ENCODE measurements around the gene NNAT.
"Not testable (repeated sequence)": the region's sequence is repeated elsewhere in the genome, so short reads cannot be mapped to it uniquely, and the experiment has no call there.

NNAT gene

DNA sequence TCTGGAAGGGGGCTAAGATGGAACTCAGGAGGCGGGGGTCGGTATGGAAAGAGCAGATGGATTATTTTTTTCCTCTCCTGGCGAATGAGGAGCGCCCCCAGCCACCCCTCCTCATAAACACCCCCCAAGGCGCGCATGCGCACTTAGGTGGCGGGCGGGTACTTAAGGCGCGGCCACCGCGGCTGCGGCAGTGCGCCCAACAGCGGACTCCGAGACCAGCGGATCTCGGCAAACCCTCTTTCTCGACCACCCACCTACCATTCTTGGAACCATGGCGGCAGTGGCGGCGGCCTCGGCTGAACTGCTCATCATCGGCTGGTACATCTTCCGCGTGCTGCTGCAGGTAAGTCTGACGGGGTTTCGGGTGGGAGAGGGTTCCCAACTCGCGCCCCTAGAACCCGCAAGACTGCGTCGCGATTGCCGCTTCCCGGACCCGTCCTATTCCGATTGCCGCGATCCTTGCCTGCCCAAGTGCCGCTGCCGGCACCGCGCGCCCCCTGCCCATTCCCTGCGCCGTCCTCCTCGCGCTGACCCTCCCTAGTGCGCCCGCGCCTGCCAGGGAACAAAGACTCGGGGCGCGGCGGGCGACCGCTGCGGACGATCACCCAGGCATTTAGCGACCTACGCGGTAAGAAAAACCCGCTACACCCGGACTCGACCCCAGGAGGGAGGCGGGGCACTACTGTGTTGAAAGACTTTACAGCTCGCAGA, at the start of gene NNAT:
Gene NNAT, plus strand, starts transcription at position 190 of the 711 bp plus-strand sequence. Its CDS starts 82 bp downstream, at position 272.
- DNase-seq (ENCODE audit: low read depth in 2 of 2): no peak

GRCh38 chr20:37471741-37472235, 49.3 kb upstream of the NNAT start:
- DNase-seq (ENCODE audit: low read depth in 2 of 2): no peak

DNA sequence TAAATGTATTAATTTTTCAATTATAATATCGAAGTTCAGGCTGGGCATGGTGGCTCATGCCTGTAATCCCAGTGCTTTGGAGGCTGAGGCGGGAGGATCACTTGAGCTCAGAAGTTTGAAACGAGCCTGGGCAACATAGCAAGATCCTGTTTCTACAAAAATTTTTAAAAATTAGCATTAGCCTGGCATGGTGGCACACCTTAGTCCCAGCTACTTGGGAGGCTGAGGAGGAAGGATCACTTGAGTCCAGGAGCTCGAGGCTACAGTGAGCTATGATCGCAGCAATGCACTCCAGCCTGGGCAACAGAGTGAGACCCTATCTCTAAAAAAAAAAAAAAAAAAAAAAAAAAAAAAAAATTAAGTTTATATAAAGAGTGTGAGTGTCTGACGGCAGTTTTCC, 48.6 kb upstream of the NNAT start:
- not testable (repeated sequence) for DNase-seq (ENCODE audit: low read depth in 2 of 2)

GRCh38 chr20:37473249-37474000, 47.6 kb upstream of the NNAT start:
- no peak for DNase-seq (ENCODE audit: low read depth in 2 of 2)

- DNase-seq (ENCODE audit: low read depth in 2 of 2): no peak
Measured at GRCh38 chr20:37474386-37474785, 46.7 kb upstream of the NNAT start.

DNA sequence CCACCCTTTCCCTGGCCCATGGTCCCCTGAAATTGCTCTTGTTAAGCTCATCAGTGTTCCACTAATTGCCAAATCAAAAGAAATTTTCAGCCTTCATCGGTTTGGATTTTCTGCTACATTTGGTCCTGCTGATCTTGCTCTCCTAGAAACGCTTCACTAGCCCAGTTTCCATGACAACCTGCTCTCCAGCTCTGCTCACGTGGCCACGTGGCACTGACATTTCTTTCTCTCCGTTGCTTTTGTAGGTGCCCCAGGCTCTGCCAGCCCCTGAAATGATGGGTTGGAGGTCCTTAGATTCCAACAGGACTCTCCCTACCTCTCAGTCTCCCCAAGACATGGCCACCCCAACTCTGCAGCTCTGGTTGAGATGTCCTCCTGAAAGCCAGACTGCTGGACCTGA, 45.8 kb upstream of the NNAT start:
- DNase-seq (ENCODE audit: low read depth in 2 of 2): no peak

DNA sequence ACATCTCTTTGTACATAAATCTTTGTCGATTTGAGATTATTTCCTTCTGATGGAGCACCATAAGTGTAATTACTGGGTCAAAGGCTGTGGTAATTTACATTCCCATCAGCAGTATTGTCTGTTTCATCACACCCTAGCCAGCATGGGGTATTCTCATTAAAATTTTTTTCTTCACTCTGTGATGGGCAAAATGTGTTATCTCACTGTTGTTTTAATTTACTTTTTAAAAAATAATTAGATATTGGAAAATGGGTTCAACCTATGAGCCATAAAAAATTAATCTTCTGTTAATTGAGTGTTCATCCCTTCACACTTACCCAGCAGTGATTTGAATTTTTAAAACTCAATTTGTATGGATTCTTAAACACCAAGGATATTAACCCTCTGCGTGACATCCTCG, 44.0 kb upstream of the NNAT start:
- no peak for DNase-seq (ENCODE audit: low read depth in 2 of 2)

DNA sequence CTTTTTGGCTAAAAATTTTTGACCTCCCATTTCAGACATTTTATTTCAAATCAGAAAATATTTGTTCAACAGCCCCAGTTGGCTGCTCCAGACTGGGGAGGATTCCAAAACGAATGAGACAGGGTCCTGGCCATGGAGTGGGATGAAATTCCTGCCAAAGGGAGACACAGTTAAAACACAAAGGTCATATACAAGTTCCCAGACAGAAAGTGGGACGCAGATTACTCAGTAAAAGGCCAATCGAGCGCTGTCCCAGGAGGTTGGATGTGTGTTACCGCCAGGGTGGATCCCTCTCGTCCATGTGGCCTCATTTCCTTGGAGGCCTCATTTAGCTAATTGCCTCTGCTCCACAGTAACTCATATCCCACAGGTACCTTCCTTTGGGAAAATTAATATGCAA, 41.8 kb upstream of the NNAT start:
- DNase-seq (ENCODE audit: low read depth in 2 of 2): no peak

- DNase-seq (ENCODE audit: low read depth in 2 of 2): no peak
Measured at GRCh38 chr20:37479925-37480691, 40.9 kb upstream of the NNAT start.

GRCh38 chr20:37480919-37481318, 40.1 kb upstream of the NNAT start:
- DNase-seq (ENCODE audit: low read depth in 2 of 2): no peak

GRCh38 chr20:37481610-37482009, 39.4 kb upstream of the NNAT start:
- no peak for DNase-seq (ENCODE audit: low read depth in 2 of 2)

GRCh38 chr20:37484331-37484730, 36.7 kb upstream of the NNAT start:
- no peak for DNase-seq (ENCODE audit: low read depth in 2 of 2)

GRCh38 chr20:37486209-37486608, 34.8 kb upstream of the NNAT start:
- not testable (repeated sequence) for DNase-seq (ENCODE audit: low read depth in 2 of 2)

- DNase-seq (ENCODE audit: low read depth in 2 of 2): no peak
Measured at GRCh38 chr20:37490663-37491350, 30.2 kb upstream of the NNAT start.

DNA sequence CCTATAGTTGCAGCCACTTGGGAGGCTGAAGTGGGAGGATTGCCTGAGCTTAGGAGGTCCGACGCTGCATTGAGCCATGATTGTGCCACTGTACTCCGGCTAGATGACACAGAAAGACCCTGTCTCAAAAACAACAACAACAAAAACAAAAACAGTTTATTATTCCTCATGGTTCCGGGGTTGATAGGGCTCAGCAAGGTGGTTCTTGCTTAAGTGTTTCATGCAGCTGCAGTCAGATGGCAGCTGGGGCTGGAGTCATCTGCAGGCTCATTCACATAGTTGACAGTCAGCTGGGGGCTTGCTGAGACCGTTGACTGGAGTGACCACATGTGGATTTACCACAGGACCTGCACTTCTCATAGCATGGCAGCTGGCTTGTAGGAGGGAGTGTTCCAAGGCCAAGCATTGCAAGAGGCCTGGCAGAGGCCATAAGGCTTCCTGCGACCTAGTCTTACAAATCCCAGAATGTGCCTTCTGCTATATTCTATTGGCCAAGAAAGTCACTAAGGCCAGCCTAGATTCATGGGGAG, 28.9 kb upstream of the NNAT start:
- no peak for DNase-seq (ENCODE audit: low read depth in 2 of 2)

GRCh38 chr20:37492945-37493344, 28.1 kb upstream of the NNAT start:
- DNase-seq (ENCODE audit: low read depth in 2 of 2): no peak

DNA sequence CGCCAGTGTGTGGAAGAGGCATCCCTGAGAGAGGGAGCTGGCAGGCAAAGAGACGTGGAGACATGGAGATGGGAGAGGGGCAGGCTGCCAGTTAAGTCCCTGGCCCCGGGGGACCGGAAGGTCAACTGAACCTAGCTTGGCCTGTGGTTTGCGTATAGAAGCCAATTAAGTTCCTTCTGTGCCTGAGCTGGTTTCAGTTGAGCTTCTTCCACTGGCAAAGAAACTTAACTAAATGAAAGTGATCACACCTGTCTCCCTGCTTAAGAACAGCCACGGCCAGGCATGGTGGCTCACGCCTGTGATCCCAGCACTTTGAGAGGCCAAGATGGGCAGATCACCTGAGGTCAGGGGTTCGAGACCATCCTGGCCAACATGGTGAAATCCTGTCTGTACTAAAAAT, 26.7 kb upstream of the NNAT start:
- DNase-seq (ENCODE audit: low read depth in 2 of 2): no peak

DNA sequence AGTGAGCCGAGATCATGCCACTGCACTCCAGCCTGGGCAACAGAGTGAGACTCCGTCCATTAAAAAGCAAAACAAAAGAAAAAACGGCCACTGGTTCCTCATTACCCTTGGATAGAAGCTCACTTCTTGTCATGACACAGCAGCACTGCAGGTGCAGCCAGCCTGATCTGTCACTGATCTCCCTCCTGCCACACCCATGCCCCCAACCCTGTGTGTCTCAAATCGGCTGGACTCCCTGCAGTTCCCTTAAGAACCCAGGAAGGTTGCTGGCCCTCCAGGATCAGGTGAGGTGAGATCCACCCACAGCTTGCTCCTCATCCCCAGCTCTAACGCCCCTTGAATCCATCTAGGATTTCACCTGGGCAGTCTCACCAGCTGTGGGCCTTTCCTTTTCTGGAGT, 26.3 kb upstream of the NNAT start:
- no peak for DNase-seq (ENCODE audit: low read depth in 2 of 2)

DNA sequence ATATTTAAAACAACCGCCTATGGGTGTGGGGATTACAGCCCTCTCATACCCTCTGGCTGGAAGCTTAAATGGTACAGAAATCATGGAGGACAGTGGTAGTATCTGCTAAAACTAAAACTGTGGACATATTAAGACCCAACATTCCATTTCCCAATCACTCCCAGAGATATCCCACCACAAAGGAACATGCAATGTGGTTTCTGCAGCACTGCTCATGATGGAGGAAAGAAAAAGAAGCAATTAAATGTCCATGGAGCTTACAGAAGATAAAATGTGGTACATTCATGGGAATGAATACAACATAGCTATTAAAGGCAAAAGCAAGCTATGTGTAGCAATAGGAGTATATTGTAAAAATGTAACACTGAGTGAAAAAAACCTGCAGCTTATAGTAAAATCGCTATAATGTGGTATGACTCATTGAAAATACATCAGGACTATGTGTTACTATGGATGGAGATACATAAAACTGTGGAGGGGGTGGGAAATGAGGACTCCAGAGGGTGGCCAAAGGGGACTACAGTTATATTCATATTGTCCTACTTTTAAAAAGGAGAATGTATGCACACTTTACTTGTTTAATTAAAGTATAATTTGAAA, 22.9 kb upstream of the NNAT start:
- DNase-seq (ENCODE audit: low read depth in 2 of 2): no peak

DNA sequence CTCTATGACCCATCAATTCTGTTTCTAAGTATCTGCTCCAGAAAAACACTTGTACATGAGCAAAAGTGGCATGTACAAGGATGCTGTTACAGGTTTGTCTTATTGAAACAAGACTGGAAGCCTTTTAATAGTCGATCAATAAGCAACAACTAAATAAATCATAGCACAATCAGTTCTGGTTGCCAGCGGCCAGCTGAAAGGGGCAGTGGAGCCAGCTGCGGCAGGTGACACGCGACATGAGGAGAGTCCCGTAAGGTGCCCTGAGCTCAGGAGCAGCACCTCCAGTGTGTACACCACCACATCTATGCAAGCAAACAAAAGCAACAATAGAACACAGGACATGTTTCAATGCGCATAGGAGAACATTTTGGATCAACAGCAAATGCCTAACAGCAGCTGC, 20.7 kb upstream of the NNAT start:
- DNase-seq (ENCODE audit: low read depth in 2 of 2): no peak

GRCh38 chr20:37501940-37502339, 19.1 kb upstream of the NNAT start:
- DNase-seq (ENCODE audit: low read depth in 2 of 2): no peak
